Activated CD4-positive, alpha-beta T cell treated with anti-CD3 and anti-CD28 coated beads, Interleukin-2, amount 50 U/mL, for 24 hours (primary cell): ENCODE data around the gene FAM25A.
"Not testable (repeated sequence)": the region's sequence is repeated elsewhere in the genome, so short reads cannot be mapped to it uniquely, and the experiment has no call there.

ENCODE experiments used
- DNase-seq, 2 donors: peaks; one replicate each; pipeline ENCODE4 v3.0.0-alpha.2; 2020; ENCODE audit warnings: low read depth in 1 of 2, low spot score in 1 of 2

The FAM25A gene

DNA sequence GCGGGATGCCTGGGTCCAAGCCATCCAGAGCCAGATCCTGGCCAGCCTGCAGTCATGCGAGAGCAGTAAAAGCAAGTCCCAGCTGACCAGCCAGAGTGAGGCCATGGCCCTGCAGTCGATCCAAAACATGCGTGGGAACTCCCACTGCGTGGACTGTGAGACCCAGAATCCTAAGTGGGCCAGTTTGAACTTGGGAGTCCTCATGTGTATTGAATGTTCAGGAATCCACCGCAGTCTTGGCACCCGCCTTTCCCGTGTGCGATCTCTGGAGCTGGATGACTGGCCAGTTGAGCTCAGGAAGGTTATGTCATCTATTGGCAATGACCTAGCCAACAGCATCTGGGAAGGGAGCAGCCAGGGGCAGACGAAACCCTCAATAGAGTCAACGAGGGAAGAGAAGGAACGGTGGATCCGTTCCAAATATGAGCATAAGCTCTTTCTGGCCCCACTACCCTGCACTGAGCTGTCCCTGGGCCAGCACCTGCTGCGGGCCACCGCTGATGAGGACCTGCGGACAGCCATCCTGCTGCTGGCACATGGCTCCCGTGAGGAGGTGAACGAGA, 10.9 kb upstream of the FAM25A start:
- DNase-seq = not testable (repeated sequence)

DNA sequence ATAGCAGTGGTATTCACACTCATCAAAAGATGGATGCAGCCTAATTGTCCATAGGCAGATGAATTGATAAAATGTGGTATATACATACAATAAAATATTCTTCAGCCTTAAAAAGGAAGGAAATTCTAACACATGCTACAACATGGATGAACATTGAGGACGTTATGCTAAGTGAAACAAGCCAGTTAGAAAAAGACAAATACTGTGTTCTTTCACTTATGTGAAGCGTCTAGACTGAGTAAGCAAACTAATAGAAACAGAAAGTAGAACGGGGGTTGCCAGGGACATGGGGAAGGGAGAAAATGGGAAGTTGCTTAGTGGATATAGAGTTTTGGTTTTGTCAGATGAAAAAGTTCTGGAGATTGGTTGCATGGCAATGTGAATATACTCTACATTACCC, 6.6 kb upstream of the FAM25A start:
- not testable (repeated sequence) for DNase-seq

DNA sequence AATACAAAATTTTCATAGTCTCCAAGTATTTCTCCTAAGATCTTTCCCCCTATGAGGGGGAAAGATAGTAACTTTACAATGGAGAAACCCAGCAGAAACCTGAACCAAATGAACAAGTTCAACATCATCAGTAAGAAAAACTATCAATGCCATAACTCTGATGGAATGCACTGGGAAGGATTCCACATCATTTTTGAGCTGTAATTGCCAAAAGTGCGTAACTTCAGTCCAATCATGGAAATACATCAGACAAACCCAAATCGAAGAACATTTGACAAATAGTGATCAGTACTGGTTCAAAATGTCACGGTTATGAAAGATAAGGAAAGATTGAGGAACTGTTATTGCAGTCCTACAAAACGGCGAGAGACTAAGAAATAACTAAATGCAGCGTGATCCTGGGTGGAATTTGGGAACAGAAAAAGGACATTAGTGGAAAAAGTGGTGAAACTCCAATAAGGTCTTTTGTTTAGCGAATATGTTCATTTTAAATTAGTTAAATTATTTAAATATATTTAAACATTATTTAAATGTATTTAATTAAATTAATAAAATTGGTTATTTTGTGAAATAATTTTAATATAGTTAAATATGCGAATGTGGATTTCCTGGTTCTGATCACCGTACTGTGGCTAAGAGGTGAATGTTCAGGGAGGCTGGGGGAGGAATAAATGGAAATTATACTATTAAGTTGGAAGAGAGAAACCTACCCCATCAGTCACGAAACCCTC, 4.9 kb upstream of the FAM25A start:
- not testable (repeated sequence) for DNase-seq

DNA sequence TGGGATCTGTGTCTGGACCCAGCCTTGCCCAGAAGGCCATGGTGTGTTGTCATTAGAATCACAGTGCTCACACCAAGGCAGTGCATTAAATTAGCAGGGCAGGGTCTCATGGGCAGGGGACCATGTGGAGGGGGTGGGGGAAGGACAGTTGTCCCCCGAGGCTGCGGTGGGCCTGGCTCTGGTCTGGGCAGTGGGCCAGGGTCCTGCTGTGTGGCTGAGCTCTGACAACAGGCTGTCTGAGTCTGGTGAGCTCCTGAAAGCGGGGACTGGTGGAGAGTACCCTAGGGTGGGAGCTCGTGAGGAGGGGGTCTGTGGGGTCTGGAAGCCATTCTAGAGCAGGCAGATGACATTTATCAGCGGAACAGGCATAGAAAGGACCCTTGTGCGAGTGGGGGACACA, 2.0 kb upstream of the FAM25A start:
- DNase-seq = not testable (repeated sequence)

DNA sequence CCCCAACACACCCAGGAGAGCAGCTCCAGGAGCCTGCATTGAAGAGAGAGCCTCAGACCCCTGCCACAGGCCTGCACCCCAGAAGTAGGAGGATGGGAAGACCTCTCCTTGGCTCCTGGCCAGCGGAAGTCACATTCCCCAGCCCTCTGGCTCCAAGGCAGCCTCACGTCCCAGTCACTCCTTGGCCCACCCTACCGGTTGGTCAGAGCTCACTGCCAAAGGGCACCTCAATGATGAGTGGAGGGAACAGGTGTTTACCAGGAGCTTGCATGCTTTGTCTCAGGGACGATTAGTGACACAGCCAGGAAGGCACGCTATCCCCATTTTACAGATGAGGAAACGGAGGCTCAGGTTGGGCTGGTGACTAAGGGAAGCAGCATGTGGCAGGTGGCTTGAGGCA, 1.0 kb upstream of the FAM25A start:
- DNase-seq = not testable (repeated sequence)

DNA sequence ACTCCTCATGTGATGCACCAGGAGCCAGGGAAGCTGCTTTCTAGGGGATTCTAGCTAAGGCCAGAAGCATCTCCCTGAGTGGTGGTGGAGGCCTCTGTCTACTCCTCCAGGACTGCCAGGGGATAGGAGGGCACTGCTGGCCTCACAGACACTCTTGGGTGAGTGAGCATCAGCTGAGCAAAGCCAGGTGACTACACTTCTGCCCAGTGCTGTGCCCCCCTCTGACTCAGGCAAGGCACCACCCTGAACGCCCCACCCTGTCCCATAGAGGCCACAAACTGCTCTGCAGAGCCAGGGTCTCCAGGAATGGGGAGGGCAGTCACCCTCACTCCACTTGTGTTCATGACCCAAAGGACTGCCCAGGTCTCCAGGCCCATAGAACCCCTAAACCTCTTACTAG, 590 bp upstream of the FAM25A start:
- DNase-seq = not testable (repeated sequence)

DNA sequence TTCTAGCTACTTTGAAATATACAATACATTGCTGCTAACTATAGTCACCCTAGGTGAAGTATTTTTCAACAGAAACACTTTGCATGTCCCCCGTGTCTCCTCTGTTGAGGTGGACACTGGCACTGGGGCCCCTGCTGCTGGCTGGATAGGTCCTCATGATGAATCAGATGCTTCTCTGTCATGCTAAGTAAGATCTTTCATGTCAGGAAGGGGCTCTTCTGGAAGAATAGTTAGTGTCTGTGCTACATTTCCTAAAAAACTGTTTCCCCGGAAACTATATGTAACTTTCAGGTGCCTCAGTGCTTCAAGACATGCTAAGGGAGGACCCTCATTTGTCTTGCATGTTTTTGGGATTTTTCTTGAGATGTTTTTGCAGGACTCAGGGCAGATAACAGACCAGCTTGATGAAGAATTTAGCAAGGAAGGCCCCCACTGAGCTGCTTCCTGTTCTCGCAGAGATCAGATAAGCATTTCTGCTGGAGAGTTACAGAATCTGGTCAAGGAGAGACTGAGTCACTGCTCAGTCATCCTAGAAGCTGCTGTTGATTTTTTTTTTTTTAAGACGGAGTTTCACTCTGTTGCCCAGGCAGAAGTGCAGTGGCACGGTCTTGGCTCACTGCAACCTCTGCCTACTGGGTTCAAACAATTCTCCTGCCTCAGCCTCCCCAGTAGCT, 5.3 kb downstream of the FAM25A start:
- DNase-seq = peak in 1 of 2 donors; percentile 18

DNA sequence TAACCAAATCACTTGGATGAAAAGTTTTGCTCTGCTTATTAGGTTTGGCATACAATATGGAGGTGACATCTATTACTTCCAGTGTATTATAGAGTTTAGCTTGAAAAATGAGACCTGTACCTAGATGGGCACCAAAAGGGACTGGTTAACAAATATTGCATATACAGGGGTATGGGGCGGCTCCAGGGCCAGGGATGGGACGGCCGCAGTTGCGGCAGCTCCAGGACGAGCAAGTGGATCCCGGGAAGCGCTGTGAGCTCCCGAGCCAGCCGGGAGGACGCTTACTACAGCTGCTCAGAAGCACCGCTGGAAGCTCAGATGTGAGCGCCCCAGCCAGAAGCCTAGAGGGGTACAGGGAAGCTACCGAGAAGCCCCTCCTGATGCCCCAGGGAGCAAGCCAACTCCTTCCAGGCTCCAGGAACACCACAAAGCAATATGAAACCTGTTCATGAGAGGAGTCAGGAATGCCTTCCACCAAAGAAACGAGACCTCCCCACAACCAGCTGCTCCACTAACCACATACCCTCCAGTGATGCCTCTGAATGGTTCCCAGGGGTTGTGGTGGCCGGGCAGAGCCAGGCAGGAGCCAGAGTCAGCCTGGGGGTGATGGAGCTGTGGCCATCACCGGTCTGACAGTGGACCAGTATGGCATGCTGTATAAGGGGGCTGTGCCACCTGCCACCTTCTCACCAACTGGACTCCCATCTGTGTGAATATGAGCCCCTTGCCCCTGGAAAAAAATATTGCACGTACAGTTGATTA, 6.8 kb downstream of the FAM25A start:
- DNase-seq = not testable (repeated sequence)

DNA sequence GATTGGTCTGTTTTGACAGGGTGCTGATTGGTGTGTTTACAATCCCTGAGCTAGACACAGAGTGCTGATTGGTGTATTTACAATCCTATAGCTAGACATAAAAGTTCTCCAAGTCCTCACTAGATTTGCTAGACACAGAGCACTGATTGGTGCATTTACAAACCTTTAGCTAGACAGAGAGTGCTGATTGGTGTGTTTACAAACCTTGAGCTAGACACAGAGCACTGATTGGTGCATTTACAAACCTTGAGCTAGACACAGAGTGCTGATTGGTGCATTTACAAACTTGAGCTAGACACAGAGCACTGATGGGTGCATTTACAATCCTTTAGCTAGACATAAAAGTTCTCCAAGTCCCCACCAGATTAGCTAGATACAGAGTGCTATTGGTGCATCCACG, 10.3 kb downstream of the FAM25A start:
- not testable (repeated sequence) for DNase-seq

DNA sequence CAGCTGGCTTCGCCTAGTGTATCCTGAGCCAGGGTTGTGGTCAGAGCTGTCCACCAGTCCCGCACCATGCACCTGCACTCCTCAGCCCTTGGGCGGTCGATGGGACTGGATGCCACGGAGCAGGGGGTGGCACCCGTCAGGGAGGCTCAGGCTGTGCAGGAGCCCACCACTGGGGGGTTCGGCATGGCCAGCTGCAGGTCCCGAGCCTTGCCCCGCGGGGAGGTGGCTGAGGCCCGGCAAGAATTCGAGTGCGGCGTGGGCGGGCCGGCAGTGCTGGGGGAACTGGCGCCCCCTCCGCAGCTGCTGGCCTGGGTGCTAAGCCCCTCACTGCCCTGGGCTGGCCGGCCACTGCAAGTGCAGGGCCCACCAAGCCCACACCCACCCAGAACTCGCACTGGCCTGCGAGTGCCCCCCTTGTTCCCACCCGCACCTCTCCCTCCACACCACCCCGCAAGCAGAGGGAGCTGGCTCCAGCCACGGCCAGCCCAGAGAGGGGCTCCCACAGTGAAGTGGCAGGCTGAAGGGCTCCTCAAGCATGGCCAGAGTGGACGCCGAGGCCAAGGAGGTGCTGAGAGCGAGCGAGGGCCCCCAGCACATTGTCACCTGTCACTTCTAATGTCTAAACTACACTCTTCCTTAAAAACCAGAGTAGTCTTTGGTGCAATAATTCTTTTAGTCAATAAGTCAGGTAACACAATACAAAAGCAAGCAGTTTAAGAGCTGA, 11.0 kb downstream of the FAM25A start:
- no peak for DNase-seq

DNA sequence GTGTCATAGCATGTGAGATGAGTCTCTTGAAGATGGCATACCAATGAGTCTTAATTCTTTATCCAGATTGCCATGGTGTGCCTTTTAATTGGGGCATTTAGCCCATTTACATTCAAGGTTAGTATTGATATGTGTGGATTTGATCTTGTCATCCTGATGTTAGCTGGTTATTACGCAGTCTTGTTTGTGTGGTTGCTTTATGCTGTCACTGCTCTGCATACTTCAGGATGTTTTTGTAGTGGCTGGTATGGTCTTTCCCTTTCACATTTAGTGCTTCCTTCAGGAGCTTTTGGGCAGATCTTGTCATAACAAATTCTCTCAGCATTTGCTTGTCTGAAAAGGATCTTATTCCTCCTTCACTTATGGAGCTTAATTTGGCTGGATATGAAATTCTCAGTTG, 16.5 kb downstream of the FAM25A start:
- no peak for DNase-seq

DNA sequence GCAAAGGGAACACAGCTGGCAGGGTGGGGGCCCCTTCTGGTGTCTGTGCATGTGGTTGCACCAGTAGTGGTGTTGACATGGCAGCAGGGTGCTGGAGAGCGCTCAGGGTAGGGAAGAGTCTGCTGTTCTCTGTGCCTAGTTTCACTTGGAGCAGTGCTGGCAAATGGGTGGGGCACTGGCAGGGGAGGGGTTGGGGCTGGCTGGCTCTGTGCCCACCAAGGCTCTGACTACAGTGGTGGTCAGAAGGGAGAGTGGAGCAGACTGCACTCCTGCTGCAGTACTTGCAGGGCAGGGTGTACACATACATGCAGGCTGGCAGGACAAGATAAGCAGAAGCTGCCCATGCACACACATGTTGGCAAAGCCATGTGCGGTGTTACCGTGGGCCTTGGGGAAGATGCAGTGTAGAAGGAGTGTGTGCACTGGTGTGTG, 18.2 kb downstream of the FAM25A start:
- DNase-seq = no peak

DNA sequence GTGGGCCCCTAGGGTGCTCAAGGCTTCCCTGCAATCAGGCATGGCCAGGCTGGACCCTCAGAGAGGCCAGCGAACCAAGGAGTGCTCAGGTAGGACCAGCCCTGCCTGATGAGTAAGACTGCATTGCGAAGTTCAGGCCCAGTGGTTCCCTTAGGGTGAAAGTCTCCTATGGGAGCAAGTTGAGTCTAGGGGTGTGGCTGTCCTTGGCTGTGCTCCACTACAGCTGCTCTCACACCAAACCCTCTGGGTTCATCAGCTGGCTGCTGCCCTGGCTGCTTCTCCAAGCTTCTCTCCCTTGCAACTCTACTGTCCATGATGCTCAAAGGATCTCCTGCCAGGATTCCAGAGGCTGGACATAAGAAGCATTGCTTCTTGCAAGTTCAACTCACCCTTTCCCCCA, 18.7 kb downstream of the FAM25A start:
- no peak for DNase-seq

DNA sequence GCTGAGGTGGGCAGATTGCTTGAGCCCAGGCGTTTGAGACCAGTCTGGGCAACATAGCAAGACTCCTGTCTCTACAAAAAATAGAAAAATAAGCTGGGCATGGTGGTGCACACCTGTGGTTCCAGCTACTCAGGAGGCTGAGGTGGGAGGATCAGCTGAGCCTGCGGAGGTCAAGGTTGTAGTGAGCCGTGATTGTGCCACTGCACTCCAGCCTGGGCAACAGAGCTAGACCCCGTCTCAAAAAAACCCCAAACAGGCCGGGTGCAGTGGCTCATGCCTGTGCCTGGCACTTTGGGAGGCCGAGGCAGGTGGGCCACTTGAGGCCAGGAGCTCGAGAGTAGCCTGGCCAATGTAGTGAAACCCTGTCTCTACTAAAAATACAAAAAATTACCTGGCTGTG, 23.5 kb downstream of the FAM25A start:
- DNase-seq = not testable (repeated sequence)

DNA sequence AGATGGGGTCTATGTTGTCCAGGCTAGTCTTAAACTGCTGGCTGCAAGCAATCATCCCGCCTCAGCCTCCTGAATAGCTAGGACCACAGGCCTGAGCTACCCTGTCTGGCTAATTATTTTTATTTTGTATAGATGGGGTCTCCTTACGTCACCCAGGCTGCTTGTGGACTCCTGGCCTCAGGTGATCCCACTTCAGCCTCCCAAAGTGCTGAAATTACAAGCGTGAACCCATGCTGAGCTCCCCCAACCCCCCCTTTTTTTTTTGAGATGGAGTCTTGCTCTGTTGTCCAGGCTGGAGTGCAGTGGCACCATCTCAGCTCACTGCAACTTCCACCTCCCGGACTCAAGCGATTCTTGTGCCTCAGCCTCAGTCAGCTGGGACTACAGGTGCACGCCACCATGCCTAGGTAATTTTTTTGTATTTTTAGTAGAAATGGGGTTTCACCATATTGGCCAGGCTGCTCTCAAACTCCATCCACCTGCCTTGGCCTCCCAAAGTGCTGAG, 25.4 kb downstream of the FAM25A start:
- no peak for DNase-seq

DNA sequence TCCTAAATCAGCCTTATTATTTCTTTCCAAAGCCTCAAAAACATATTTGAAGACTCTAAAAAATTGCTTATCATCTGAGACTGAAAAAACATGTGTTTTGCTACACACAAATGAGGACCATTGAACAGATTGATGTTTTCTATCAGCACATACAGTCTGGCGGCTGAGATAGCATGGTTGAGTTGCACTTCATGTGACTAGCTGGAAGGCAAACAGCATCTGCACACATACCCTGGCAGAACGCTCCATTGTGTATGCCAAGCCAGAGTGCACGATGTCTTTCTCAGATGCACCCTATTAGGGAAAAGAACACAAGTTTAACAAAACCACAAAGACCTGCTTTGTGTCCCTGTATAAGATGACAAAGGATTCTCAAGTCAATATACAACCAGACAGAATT, 33.0 kb downstream of the FAM25A start:
- no peak for DNase-seq

DNA sequence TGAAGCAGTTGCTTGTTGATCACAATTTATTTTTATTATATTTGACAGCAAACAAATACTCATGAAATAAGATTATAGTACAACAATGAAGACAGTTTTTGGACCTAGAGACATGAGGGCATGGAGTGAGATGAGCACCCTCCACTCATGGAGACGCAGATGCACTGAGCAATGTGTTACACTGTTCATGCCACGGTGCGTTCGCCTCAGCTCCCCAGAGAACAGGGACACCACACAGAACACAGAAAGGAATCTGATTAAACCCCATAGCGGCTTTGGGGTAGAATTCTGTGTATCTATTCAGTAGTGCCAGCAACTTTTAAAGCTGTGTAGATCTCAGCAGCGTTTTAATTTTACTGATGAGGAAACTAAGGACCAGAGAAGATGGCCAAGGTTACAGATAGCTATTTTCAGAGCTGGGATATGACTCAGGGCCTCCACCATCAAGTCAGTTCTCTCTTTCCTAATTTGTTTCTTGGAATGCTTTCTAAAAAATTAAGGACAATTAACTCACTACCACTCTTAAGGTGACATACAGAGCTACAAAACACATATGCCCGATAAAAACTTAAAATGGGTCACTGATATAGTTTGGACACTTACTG, 33.6 kb downstream of the FAM25A start:
- no peak for DNase-seq

DNA sequence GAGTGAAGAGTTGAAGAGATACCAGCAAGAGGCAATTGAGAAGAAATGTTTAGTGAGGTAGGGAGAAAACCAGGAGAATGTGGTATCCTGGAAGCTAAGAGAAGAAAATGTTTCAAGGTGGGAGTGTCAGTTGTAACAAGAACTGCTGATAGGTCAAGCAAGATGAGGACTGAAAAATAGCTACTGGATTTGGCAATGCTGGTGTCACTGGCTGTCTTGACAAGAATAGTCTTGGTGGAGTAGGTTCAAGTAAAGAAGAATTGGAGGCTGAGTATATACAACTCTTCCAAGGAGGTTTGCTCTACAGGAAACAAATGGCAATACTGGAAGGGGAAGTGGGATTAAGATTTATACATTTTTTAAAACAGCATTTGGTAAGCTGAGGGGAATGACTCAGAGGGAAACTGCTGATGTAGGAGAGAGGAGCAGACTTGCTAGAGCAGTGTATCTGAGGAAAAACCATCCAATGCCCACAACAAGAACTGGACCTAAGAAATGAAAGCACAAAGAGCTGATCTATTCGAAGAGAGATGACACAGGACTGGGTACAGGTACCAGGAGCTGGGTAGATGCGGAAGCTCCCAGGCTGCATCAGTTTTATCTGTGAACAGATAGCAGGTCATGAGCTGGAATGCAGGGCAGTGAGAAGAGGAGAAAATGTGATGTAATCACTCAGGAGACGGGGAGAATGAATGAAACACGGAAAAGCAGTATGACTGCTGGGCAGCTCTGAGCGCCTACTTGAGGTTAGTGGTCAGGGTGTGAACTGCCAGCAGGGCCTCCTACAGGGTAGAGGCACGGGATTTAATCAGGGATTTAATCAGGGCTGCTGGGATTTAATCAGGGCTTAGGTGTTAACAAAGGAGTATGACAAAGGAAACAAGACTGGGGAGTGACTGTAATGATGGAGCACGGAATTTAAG, 34.5 kb downstream of the FAM25A start:
- DNase-seq = no peak

DNA sequence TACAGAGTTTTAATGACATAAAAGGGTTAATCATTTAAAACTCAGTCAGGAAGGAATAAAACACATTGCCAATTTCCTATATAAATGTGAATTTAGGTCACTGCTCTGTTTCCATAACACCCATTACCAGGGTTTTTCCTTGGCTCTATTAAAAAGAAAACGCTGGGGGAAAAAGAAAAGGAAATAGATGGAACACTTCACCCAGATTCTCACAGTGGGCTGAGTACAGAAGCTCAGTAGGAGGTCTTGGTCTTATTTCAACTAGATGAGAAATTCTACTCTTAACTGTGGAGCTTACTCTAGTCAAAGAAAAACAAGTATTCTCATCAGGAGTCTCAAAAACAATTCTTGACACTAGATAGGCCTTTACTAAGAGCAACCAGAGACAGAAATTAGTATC, 38.1 kb downstream of the FAM25A start:
- DNase-seq = no peak
